HTR-8/SVneo (cell line): ENCODE measurements around the gene GSK3A.

ENCODE experiments used
- DNase-seq: peaks from one replicate; pipeline ENCODE4 v3.0.0; 2011; ENCODE audit warnings: low spot score, mixed read lengths; ENCODE audit not compliant: insufficient read length
- FAIRE-seq: peaks from 2 replicates; lab custom pipeline; 2011; peaks lifted over from hg19 to GRCh38; lab: Jason Lieb, UNC

GSK3A gene

DNA sequence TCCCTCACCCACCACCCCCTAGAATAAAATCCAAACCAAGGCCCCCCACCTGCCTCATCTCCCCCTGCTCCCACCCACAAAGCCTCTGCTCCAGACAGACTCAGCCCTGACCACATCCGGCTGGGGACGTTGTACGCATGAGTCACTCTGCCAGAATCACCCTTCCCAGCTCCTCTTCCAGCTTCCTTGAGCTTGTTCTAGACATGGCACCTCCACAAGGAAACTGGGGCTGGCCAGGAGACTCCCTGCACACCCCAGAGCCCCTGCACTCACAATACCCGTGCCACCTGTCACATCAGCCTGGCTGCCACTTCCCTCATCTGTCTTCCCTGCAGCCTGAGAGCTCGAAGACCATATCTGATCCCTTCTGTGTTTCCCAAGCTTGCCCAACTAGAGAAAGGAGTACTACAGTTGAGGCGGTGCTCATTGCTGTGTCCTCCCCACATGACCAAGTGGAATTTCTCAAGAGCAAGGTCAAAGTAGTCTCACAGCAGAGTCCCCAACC is 34.6 kb downstream of the GSK3A start:
- DNase-seq (peak; percentile 84), FAIRE-seq (peak; percentile 38)

DNA sequence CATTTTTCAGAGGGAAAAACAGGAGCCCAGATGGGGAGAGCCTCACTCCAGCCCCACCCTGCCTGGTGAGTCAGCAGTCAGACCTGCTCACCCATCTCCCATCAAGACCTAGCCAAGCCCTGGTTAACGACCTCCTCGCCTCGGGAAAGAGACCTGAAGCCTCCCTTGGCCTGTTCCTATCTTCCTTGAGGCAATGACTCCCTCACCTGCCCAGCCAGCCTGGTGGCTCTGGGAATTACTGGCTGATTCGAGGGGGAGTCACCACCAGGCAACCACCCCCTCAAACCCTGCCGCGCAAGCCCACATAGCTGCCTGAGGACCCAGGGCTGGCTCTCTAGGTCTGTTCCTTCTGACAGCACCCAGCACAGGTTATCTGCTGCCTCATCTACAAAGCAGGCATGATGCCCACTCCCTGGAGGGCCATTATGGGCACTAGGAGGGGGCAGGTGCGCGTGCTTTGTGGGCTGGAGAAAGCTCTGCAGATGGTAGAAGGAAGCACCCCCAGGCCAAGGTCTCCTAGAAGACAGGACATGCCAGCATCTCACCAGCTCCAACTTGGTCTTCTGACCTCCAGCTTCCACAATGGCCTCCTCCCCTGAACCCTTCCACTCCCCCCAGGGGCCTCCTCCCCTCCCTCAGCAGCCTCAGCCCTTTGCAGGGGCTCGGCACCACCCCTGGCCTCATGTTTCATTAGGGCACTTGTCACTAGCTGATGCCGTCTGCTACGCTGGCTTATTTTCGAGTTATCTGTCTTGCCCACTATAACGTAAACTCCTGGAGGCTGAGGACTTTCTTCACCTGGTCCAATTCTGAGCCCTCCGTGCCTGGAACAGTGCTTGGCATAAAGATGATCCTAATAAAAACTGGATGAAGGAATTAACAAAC is 35.3 kb downstream of the GSK3A start:
- no peak for DNase-seq
- peak; percentile 42 for FAIRE-seq

DNA sequence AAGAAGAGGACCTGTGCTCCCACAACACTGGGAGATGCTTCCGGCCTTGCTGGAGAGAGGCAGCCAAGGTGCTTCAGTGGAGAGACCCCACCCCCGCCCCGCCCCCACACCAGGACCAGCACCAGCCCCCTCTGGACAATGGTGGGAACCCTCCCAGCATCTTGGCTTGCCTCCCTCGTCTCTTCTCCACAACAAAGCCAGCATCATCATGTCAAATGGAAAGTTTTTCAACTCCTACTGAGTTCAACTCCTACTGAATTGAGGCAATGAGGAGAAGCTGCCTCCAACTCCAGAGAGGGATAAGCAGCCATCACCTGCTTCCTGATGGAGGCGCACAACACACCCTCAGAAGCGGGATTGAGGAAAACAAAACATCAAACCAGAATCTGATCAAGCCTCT is 37.7 kb downstream of the GSK3A start:
- no peak for DNase-seq
- FAIRE-seq, result no peak

DNA sequence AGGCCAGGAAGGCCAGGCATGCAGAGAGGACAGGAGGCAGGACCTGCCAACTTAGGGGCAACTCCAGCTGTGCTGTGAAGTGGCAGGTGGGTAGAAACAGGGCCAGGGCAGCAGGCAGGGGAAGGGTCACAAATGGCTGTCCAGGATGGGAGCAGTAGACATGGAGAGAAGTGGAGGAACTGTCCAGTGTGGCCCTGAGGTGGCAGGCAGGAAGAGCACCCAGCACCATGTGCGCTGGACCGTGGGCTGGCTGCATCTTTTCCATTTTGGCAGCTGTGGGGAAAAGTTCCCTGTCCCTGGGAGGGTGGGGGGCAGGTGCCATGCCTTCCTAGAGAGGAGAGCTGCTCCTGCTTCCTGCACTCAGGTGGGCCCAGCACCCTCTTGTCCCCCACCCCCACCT is 38.7 kb downstream of the GSK3A start:
- no peak for FAIRE-seq
- no peak for DNase-seq

DNA sequence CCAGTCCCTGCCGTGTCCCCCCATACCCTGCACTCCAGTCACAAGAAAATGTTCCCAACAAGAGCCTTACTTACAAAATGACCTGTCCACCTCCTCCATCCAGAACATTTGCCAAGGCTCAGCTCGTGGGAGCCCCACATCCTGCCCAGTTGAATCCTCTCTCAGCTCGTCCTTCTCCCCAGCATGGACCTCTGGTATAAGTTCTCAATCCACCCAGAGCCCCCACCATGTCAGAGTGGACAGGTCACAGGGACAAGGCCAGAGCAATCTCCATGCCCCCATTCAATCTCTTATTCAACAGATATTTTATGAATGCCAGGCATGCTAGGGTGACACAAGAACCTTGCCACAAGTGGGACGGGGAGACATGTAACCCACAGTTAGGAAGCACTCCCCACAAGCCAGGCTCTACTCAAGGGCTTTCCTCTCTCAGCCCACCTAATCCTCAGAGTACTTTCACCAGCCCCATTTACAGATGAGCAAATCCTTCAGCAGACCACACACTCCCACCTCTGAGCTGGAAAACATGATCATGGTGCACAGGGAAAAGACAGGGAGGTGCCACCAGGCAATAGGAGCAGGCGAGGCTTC is 40.0 kb downstream of the GSK3A start:
- no peak for DNase-seq
- no peak for FAIRE-seq

DNA sequence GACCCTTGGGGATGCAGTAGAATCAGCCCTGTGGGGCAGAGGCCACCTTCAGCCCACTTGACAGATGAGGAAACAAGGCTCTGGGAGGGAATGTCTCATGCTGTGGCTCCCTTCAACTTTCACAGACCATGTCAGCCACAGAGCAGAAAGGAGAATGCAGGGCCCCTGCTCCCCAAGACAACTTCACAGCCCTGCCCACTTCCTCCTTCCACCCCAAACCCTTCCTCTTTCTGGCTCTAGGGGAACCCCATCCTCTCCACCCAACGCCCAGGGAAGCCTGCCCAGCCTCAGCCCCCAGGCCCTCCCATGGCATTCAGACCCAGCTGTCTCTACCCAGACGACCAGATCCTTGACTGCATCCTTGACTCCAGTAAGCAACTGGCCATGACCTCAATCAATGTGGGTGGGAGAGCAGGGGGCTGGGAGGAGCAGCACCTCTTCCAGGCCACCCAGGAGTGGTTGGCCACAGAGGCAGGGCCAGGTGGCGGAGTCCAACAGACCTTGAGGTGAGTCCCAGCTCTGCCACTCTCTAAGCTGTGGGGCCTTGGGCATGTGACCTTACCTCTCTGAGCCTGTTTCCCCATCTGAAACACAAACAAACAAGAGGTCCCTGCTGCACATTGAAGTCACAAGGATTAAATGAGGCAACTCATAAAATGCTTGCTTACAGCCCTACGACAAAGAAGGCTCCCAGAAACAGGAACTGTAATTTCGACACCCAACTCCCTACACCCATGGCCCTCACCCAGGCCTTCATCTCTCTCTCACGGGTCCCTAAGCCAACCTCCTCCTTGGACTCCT is 40.7 kb downstream of the GSK3A start:
- FAIRE-seq (no peak), DNase-seq (no peak)

DNA sequence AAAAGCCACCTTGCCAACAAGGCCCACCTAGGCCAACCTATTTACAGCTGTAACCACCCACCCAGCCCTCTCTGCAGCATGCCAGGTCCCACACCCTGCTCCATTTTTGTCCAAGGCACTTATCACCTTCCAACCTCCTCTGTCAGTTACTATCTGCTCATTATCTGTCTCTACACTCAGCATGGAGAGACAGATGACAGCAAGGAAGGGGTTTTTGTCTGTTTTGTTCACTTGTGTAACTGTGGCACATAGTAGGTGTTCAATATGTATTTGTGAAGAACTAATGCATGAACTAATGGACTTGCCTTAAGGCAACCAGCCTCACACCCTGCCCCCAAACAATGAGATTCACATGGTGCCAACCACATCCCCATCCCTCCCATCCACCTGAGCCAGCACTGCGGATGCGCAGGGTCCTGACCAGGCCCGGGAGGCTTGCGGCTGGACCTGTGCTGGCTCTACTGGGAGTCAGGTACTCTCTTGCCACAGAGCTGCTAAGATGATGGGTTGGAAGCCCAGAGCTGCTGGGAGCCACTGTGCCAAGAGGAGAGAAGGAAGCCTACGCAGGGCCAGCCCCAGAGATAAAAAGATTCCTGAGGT is 42.2 kb downstream of the GSK3A start:
- DNase-seq, result no peak
- FAIRE-seq, result no peak

DNA sequence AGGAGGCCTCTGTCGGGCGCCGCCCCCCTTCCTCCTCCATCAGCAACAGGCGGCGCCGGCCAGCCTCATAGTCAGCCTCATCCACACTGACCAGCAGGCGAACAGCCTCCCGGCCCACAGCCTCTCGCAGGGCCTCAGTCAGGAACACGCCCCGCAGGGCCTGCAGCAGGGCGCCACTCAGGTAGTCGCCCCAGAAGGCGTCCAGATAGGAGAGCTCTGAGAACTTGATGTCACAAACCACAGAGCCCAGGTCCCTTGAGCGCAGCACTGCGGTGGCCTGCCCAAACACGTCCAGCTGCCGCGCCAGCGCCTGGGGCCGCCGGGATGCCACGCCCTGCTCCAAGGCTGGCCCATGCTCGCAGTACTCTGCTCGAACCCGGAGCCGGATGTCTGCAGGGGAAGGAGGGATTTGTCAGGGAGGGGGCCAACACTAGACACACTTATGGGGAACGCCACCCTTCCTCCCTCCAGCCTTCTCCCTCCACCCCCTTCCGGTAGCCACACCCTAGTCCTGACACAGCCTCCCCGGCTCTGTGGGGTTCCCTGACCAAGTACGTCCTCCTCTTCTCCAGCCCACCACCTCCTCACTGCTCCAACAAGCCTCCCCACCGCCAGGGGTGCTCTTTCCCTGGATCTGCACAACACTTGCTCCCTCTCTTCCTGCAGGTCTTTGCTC is 42.8 kb downstream of the GSK3A start:
- no peak for FAIRE-seq
- no peak for DNase-seq

DNA sequence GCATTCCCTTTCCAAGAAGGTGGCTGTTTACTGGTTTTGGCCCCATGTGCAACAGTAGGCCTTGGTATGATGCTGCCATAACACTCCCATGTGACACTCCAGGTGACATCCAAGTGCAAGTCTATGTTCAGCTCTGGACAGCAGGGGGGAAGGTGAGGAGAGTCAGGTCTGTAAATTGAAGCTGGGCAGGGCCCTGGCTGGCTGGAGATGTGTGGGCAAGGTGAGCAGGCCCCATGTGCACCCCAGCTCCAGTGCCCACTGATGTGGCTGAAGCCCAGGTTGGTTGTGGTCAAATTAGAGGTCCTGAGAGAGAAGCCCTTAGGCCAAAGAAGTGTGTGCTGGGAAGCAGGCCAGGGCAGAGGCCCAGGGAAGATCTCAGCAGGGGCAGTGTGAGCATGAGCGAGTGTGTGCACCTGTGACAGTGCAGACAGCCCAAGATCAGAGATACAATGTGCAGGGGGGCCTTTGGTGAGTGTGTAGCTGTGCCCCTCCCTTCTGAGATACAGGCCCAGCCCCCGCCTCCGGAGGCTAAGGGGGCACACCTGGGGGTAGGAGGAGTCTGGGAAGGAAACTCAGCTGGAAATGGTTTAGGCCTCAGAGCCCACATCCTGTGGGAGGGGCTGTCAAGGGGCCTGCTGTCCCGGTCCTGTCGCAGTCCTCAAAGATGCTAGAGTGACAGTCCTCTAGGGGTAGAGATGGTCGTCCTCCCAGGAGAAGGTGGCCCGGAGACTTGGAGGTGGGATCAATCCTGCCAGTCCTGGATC is 43.5 kb downstream of the GSK3A start:
- DNase-seq (no peak), FAIRE-seq (no peak)

DNA sequence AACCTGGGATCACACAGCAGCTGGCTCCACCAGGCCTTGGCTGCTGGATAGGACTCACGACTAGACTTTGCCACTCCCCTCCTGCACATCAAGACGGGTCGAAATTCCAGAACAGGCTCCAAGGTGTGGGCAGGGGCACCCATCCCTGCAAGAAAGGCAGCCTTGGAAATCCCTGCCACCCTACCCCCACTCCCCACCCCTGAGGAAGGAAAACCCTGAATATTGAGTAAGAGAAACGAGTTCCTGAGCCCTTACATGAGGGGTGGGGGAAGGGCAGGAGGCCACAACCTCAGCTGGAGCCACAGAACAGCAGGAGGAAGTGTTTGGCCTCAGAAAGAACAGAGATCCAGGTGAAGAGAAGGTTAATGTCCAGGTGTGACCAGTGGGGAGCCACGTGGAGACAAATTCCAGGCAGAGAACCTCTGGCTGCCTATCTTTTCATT is 45.0 kb downstream of the GSK3A start:
- FAIRE-seq (no peak), DNase-seq (no peak)

DNA sequence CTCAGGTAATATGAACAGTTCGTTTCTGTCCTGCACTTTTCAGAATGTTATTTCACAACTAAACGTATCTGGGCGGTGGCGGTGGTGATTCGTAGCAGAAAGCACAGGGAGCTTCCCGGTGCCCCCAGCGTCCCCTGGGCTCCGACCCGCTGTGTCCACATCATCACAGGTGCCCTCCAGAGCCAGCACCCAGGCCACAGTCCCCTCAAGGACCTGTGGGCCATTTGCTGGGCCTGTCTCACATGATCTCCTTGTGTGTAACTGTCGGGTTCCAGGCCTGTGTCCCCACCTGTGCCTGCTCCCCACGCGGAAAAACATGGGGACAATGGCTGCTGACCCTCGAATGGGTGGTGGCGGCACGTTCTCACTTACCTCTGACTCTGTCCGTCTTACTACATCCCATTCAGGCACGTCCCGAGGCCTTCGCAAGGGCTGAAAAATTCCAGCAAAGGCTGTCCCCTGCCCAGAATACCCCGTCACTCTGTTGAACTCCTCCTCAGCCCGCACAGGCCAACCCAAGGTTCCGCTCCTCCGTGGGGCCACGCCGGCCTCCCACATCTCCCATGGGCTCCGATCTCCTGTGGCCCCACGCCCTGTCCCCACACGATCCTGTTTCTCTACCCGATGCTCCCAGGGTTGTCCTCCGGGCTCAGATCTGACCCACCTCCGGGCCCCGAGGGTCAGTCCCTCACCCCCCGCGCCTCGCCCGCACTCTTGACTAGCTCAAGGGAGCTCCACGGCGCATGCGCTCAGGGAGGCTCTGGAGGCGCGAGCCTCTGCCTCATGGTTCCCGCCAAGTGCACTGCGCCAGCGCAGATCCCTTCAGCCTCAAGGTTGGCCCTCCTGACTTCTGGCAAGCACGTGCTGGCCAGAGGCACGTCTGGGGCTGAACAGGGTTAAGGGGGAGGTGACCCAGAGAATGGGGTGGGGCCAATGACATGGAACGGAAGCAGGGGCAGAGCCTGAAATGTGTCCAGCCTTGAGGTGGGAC is 46.1 kb downstream of the GSK3A start:
- DNase-seq (no peak), FAIRE-seq (no peak)

DNA sequence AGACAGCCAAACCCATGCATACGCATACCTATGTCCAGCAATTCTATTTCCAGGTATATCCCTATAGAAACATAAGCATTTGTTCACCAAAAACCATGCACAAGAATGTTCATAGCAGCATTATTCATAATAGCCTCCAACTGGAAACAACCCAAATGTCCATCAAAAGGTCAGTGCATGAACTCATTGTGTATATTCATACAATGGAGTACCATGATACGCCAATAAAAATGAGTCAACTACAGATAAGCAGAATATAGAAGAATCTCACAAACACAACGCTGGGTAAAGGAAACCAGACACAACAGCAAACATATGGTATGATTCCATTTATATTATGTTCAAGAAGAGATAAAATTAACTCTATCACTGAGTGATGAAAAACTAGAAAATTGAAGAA is 48.7 kb downstream of the GSK3A start:
- FAIRE-seq (no peak), DNase-seq (no peak)

DNA sequence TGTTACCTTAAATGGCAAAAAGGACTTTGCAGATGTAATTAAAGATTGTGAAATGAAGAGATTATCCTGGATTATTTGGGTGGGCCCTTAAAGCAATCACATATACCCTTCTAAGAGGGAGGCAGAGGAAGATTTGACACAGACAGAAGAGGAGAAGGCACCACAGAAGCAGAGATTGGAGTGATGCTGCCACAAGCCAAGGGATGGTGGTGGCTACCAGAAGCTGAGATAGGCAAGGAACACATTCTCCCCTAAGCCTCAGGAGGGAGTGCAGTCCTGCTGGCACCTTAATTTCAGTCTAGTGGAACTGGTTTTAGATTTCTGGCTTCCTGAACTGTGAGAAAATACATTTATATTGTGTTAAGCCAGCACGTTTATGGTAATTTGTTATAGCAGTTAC is 49.1 kb downstream of the GSK3A start:
- FAIRE-seq (no peak), DNase-seq (no peak)

DNA sequence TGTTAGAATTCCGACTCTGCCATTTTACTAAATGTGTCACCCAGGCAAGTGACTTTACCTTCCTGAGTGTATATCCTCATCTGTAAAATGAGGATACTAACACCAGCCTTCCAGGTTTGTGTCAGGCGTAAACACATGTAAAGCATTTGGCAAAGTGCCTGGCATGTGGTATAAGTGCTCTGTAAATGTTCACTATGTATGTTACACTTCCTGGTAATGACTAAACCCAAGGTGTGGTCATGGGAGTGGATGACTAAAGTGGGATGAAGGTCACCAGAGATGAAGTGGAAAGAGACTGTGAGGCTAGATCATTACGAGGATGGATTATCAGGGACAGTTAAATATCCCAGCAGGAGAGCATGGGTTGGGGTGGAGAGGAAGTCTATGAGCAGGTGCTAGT is 50.5 kb downstream of the GSK3A start:
- FAIRE-seq, result no peak
- DNase-seq, result no peak

DNA sequence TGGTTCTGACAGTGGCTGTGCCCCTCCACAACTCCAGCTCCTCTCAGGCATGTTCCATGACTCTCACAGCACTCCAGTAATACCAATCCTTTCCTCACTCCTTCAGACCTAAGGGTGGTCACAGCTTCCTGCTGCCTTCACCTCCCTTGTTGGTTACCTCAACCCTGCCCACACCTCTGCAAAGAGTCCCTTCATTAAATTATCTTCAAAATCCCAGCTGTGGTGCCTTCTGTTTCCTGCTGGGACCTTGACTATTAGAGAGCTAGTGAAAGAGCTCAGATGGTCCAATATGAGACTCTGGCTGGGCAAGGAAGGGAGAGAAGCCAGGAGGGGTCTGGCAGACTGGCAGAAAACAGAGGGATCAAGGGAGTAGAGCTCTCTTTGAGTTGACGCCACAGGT is 51.1 kb downstream of the GSK3A start:
- DNase-seq (no peak), FAIRE-seq (no peak)

DNA sequence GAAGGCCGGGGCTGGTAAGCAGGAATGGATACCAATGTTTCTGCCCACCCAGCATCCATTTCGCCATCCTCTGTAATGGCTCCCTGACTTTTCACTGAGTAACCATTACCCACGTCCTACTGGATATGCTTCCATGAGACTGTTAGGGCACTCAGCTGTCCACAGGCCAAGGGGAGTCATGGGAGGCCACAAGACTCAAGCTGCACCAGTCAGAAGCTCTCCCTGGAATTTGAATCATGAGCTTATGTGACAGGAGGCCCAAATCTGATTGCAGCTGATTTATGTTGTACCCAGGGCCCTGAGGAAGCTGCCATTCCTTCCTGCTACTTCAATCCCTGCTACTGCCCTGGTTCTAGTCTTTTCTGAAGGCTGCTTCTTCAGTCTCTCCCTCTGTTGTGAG is 53.3 kb downstream of the GSK3A start:
- DNase-seq (no peak), FAIRE-seq (no peak)

DNA sequence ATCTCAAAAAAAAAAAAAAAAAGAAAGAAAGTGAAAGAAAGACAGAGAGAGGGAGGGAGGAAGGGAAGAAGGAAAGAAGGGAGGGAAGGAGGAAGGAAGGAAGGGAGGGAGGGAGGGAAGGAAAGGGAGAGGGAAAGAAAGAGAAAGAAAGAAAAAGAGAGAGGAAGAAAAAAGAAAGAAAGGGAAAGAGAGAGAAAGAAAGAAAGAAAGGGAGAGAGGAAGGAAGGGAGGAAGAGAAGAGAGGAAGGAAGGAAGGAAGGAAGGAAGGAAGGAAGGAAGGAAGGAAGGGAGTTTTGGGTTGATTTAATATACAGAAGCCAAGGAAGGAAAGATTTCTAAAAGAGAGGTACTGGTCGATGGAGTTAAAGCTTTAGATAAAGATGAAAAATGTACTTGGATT is 53.7 kb downstream of the GSK3A start:
- FAIRE-seq, result no peak
- no peak for DNase-seq

DNA sequence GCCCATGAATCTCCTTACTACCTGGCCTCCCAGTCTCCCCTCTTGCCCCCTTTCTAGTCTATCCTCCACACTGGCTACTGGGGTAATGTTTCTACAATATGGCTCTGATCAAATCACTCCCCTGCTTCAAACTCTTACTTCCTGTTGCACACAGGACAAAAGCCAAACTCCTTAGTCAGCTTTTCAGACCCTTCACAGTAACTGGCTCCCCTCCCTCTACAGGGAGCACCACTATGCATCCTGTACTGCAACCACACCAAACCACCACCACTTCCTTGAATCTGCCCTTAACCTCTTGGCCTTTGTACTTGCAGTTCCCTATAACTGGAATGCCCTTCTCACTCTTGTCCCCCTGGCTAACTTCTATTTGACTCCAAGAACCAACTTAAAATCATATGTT is 57.1 kb downstream of the GSK3A start:
- FAIRE-seq, result no peak
- no peak for DNase-seq
